Memory B cell (primary cell): ENCODE results near the gene DDX49.

Experiments used
- ATAC-seq: fragments of 150-1000 bp; cut with Tn5 transposase; 2 replicates; pipeline ENCODE4 v1.10.0; 2021; ENCODE audit warnings: low read depth, mild to moderate bottlenecking, moderate library complexity
- DNase-seq, 2 donors: peaks; one replicate each; pipeline ENCODE4 v3.0.0; 2022; ENCODE audit warnings: low spot score in 2 of 2
- H3K27ac Mint-ChIP-seq: one replicate; pipeline ENCODE4 v1.8.0; 2022; ENCODE audit warnings: mild to moderate bottlenecking, moderate library complexity, mixed read lengths
- H3K27me3 Mint-ChIP-seq: one replicate; pipeline ENCODE4 v1.8.0; 2022; ENCODE audit warnings: mixed read lengths
- H3K36me3 Mint-ChIP-seq: one replicate; pipeline ENCODE4 v1.8.0; 2022; ENCODE audit warnings: mild to moderate bottlenecking, mixed read lengths
- H3K4me1 Mint-ChIP-seq: one replicate; pipeline ENCODE4 v1.8.0; 2022; ENCODE audit warnings: mixed read lengths
- H3K4me3 Mint-ChIP-seq: one replicate; pipeline ENCODE4 v1.8.0; 2022; ENCODE audit warnings: mild to moderate bottlenecking, moderate library complexity, mixed read lengths
- H3K9me3 Mint-ChIP-seq: one replicate; pipeline ENCODE4 v1.8.0; 2022; ENCODE audit warnings: mixed read lengths

The DDX49 gene

GRCh38 chr19:18919086-18919899, at the start of gene DDX49, which contains the start of gene COPE:
Gene DDX49 (plus strand): TSS chr19:18919715. CDS start chr19:18919742, 27 bp downstream.
Gene COPE (minus strand): TSS chr19:18919387. CDS start chr19:18919348, 39 bp downstream.
- Mint-ChIP-seq H3K4me3 (peak within 1 kb of the TSS; percentile 74), H3K36me3 (peaks cover 10% of the 10 kb centered on the region), H3K9me3 (no peaks in the 10 kb centered on the region), H3K4me1 (peaks cover 18% of the 10 kb centered on the region), H3K27me3 (no peaks in the 10 kb centered on the region), H3K27ac (peak within 1 kb of the TSS; percentile 88)
- ATAC-seq, result peak; percentile 85
- peak; percentile 91 to 95 for DNase-seq

GRCh38 chr19:18869781-18870530, 49.6 kb upstream of the DDX49 start:
- no peak overlapping the region for H3K27ac Mint-ChIP-seq
- H3K9me3 Mint-ChIP-seq, result no peaks in the 10 kb centered on the region
- H3K36me3 Mint-ChIP-seq, result peaks cover 12% of the 10 kb centered on the region

GRCh38 chr19:18870531-18871172, 48.9 kb upstream of the DDX49 start:
- DNase-seq, result no peak
- peaks cover 11% of the 10 kb centered on the region for H3K27me3 Mint-ChIP-seq
- H3K4me1 Mint-ChIP-seq, result peaks cover 8% of the 10 kb centered on the region
- peaks cover 12% of the 10 kb centered on the region for H3K36me3 Mint-ChIP-seq
- H3K27ac Mint-ChIP-seq, result peak overlapping the region; percentile 53
- ATAC-seq, result no peak
- peak overlapping the region; percentile 42 for H3K4me3 Mint-ChIP-seq
- H3K9me3 Mint-ChIP-seq, result no peaks in the 10 kb centered on the region

More at GRCh38 chr19:18869781-18870530, 49.6 kb upstream of the DDX49 start:
- ATAC-seq (no peak), DNase-seq (no peak)
- Mint-ChIP-seq H3K27me3 (peaks cover 11% of the 10 kb centered on the region), H3K4me3 (no peak overlapping the region), H3K4me1 (peaks cover 8% of the 10 kb centered on the region)

GRCh38 chr19:18871543-18871942, 48.0 kb upstream of the DDX49 start:
- H3K9me3 Mint-ChIP-seq, result no peaks in the 10 kb centered on the region
- H3K36me3 Mint-ChIP-seq, result peaks cover 10% of the 10 kb centered on the region
- no peak for ATAC-seq
- H3K4me3 Mint-ChIP-seq, result peak overlapping the region; percentile 39
- no peak for DNase-seq
- H3K27me3 Mint-ChIP-seq, result peaks cover 11% of the 10 kb centered on the region
- H3K27ac Mint-ChIP-seq, result no peak overlapping the region
- H3K4me1 Mint-ChIP-seq, result peaks cover 8% of the 10 kb centered on the region

- Mint-ChIP-seq H3K9me3 (no peaks in the 10 kb centered on the region), H3K4me1 (peaks cover 5% of the 10 kb centered on the region), H3K36me3 (peaks cover 2% of the 10 kb centered on the region), H3K27ac (no peak overlapping the region), H3K4me3 (no peak overlapping the region), H3K27me3 (peaks cover 10% of the 10 kb centered on the region)
- DNase-seq (no peak), ATAC-seq (no peak)
These were observed 43.8 kb upstream of the DDX49 start for GRCh38 chr19:18875726-18876125.

- no peak for DNase-seq
- Mint-ChIP-seq H3K27me3 (peaks cover 4% of the 10 kb centered on the region), H3K36me3 (peaks cover 2% of the 10 kb centered on the region), H3K9me3 (no peaks in the 10 kb centered on the region), H3K27ac (no peak overlapping the region), H3K4me3 (no peak overlapping the region), H3K4me1 (no peaks in the 10 kb centered on the region)
- no peak for ATAC-seq
These were observed 42.6 kb upstream of the DDX49 start for GRCh38 chr19:18876865-18877264.

GRCh38 chr19:18878058-18878797, 41.3 kb upstream of the DDX49 start:
- Mint-ChIP-seq H3K4me3 (no peak overlapping the region), H3K27ac (no peak overlapping the region), H3K9me3 (no peaks in the 10 kb centered on the region), H3K4me1 (no peaks in the 10 kb centered on the region), H3K27me3 (no peaks in the 10 kb centered on the region), H3K36me3 (peaks cover 2% of the 10 kb centered on the region)
- no peak for ATAC-seq
- DNase-seq, result no peak

- peaks cover 2% of the 10 kb centered on the region for H3K36me3 Mint-ChIP-seq
- H3K27ac Mint-ChIP-seq, result no peak overlapping the region
- no peaks in the 10 kb centered on the region for H3K9me3 Mint-ChIP-seq
- DNase-seq (no peak), ATAC-seq (no peak)
- H3K27me3 Mint-ChIP-seq, result no peaks in the 10 kb centered on the region
- H3K4me1 Mint-ChIP-seq, result no peaks in the 10 kb centered on the region
- H3K4me3 Mint-ChIP-seq, result no peak overlapping the region
These were observed 40.5 kb upstream of the DDX49 start for GRCh38 chr19:18878858-18879578.

- H3K9me3 Mint-ChIP-seq, result no peaks in the 10 kb centered on the region
- H3K27ac Mint-ChIP-seq, result no peak overlapping the region
- H3K4me1 Mint-ChIP-seq, result no peaks in the 10 kb centered on the region
- H3K36me3 Mint-ChIP-seq, result no peaks in the 10 kb centered on the region
- ATAC-seq, result peak; percentile 75
- no peak overlapping the region for H3K4me3 Mint-ChIP-seq
- no peak for DNase-seq
- H3K27me3 Mint-ChIP-seq, result no peaks in the 10 kb centered on the region
These were observed 39.7 kb upstream of the DDX49 start for GRCh38 chr19:18879579-18880373.

GRCh38 chr19:18881491-18881890, 38.0 kb upstream of the DDX49 start:
- Mint-ChIP-seq H3K9me3 (no peaks in the 10 kb centered on the region), H3K4me3 (no peak overlapping the region), H3K27me3 (no peaks in the 10 kb centered on the region), H3K27ac (no peak overlapping the region), H3K4me1 (no peaks in the 10 kb centered on the region), H3K36me3 (no peaks in the 10 kb centered on the region)
- DNase-seq (no peak), ATAC-seq (no peak)

GRCh38 chr19:18883526-18884304, 35.8 kb upstream of the DDX49 start:
- Mint-ChIP-seq H3K36me3 (no peaks in the 10 kb centered on the region), H3K4me3 (no peak overlapping the region), H3K4me1 (no peaks in the 10 kb centered on the region), H3K27me3 (peaks cover 4% of the 10 kb centered on the region), H3K9me3 (no peaks in the 10 kb centered on the region), H3K27ac (no peak overlapping the region)
- no peak for DNase-seq
- no peak for ATAC-seq

GRCh38 chr19:18886972-18887371, 32.5 kb upstream of the DDX49 start:
- Mint-ChIP-seq H3K27ac (no peak overlapping the region), H3K9me3 (no peaks in the 10 kb centered on the region), H3K36me3 (no peaks in the 10 kb centered on the region), H3K27me3 (peaks cover 9% of the 10 kb centered on the region), H3K4me3 (no peak overlapping the region), H3K4me1 (no peaks in the 10 kb centered on the region)
- no peak for ATAC-seq
- DNase-seq, result no peak
